VCaP (cell line): ENCODE data around the gene SYT17.

Source experiments
- H3K27ac ChIP-seq: fragments of 450-650 bp; 2 replicates; pipeline ENCODE4 v1.5.1; 2017
- CTCF ChIP-seq: fragments of 450-650 bp; conservative IDR thresholded peaks from 2 replicates; pipeline ENCODE4 v1.5.1; 2017; ENCODE audit warnings: mild to moderate bottlenecking, moderate library complexity

SYT17 gene

GRCh38 chr16:19283637-19284036, 115.6 kb downstream of the SYT17 start:
- H3K27ac ChIP-seq = no peak overlapping the region
- no peak for TF ChIP-seq CTCF

DNA sequence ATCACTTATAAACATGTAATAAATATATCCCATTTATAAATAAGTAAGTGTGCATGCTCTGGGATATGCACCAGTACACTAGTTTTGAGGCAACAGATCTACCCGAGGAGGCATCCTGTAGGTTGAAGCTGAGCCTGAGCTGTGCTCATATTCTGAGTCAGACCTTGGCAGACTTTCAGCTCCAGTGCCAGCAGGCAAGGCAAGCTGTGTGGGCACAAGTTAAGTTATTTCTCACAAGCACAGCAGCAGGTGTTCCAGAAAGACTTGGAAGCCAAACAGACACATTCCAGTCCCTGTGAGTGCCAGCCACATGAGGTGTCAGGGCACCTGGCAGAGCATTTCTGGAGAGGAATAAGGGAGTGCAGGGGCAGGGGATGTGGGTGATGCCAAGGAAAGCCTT, 116.2 kb downstream of the SYT17 start:
- no peak for TF ChIP-seq CTCF
- no peak overlapping the region for H3K27ac ChIP-seq

DNA sequence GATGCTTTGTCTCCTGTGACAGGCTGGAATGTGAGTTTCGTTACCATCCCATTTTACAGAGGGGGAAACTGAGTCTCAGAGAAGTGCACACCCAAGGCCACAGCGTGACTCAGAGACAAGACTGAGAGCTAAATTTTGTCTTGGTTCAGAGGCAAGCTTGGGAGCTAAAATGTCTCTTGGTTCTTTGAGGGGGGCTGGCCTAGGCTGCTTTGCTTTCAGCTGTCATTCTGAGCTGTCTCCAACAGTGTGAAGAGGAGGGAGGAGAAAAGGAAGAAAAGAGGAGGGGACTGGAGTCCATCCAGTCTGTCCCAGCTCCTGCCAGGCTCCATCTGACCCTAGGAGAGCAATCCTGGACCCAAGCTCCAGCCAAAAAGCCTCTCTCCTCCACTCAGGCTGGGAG, 117.4 kb downstream of the SYT17 start, which contains the start of gene CLEC19A:
CLEC19A (plus strand) TSS at position 301 of the 400 bp plus-strand sequence. CDS start 121 bp downstream, outside the sequence.
- no peak for TF ChIP-seq CTCF
- no peak within 1 kb of the TSS for H3K27ac ChIP-seq

DNA sequence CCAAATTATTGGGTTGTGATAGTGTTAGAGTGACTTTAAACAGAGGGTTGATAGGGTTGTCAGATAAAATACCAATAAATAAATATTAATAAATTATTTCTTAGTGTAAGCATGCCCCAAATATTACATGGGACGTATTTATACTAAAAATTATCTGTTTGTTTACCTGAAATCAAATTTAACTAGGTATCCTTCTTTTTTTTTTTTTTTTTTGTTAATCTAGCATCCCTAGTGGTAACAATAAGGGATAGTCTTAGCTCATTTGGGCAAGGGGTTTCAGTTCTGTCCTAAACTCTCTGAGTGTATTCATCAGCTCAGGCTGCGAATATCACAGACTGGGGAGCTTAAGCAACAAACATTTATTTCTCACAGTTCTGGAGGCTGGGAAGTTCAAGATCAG, 118.8 kb downstream of the SYT17 start:
- no peak for TF ChIP-seq CTCF
- no peak overlapping the region for H3K27ac ChIP-seq

- H3K27ac ChIP-seq = no peak overlapping the region
- TF ChIP-seq CTCF = no peak
Measured at GRCh38 chr16:19287241-19287640, 119.2 kb downstream of the SYT17 start.

- H3K27ac ChIP-seq = no peak overlapping the region
- no peak for TF ChIP-seq CTCF
Measured at GRCh38 chr16:19288872-19289799, 121.1 kb downstream of the SYT17 start.

DNA sequence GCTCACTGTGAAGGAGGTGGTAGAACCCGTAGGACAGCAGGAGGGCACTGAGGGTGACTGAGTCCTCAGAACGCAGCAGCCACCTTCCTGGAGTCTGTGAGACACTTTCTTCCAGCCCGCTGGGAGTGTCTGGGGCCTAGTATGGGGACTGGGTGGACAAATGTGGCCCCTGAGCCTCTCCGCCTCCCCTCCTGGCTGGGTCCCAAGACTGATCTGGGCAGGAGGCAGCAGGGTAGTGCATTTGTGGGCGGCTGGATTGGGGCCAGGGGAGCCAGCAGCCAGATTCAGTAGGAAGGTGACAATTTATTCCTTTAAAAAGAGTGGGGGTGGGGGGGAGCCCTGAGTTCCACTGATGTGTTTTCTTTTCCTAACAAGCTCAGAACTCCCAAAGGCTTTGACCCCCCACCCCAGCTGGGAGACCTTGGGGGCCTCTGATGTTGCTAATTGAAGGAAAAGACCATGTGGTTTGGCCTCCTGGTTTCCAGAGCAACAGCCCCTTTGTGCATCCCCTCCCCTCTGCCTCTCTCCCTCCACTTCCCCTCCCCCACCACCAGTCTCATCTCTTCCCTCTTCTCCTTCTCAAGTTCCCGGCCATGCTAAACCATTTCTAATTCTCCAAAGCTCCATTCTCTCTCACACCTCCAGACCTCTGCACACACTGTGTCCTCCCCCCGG, 121.9 kb downstream of the SYT17 start:
- H3K27ac ChIP-seq = no peak overlapping the region
- TF ChIP-seq CTCF = no peak
